Mucosa of rectum (tissue), 2 donors: ENCODE data around the gene CASTOR1.

Experiments
- H3K27ac ChIP-seq, 2 donors: one replicate each; pipeline ENCODE4 v1.7.0; 2013; ENCODE audit warnings: inconsistent platforms in 2 of 2, low read depth in 2 of 2, low read length in 2 of 2
- H3K27me3 ChIP-seq, 2 donors: one replicate each; pipeline ENCODE4 v1.7.0; 2013; ENCODE audit warnings: low read length in 2 of 2; ENCODE audit not compliant: control insufficient read depth in 2 of 2, insufficient read depth in 2 of 2
- H3K36me3 ChIP-seq, 2 donors: one replicate each; pipeline ENCODE4 v1.7.0; 2013; ENCODE audit warnings: low read length in 2 of 2; ENCODE audit not compliant: control insufficient read depth in 2 of 2, insufficient read depth in 2 of 2
- H3K4me1 ChIP-seq, 2 donors: one replicate each; pipeline ENCODE4 v1.7.0; 2013; ENCODE audit warnings: low read length in 2 of 2, mild to moderate bottlenecking in 1 of 2; ENCODE audit not compliant: control insufficient read depth in 2 of 2, insufficient read depth in 2 of 2
- H3K4me3 ChIP-seq, 2 donors: one replicate each; pipeline ENCODE4 v1.7.0; 2013; ENCODE audit warnings: low read length in 2 of 2
- H3K9ac ChIP-seq, 2 donors: one replicate each; pipeline ENCODE4 v1.7.0; 2013; ENCODE audit warnings: low read length in 2 of 2, low read depth in 1 of 2, mild to moderate bottlenecking in 1 of 2
- H3K9me3 ChIP-seq, 2 donors: one replicate each; pipeline ENCODE4 v1.7.0; 2013; ENCODE audit warnings: low read length in 2 of 2; ENCODE audit not compliant: control insufficient read depth in 2 of 2
- donor health status: healthy.
- donor health status: Normal muscosa, but diverticular disease.

Gene CASTOR1

GRCh38 chr22:30301995-30302809 lies 12.9 kb upstream of the CASTOR1 start:
- Histone ChIP-seq H3K27me3 (no peaks in the 10 kb centered on the region), H3K27ac (peak overlapping the region; percentile 80 to 92), H3K36me3 (peaks cover 22 to 50% of the 10 kb centered on the region in 2 donors), H3K4me3 (peak overlapping the region in 1 of 2 donors; percentile 9), H3K9me3 (no peaks in the 10 kb centered on the region), H3K9ac (peak overlapping the region; percentile 35 to 56), H3K4me1 (peaks cover 67 to 70% of the 10 kb centered on the region in 2 donors)

GRCh38 chr22:30299322-30299721 lies 10.0 kb upstream of the CASTOR1 start:
- Histone ChIP-seq H3K4me3 (no peak overlapping the region), H3K36me3 (peaks cover 38 to 76% of the 10 kb centered on the region in 2 donors), H3K9me3 (no peaks in the 10 kb centered on the region), H3K27me3 (no peaks in the 10 kb centered on the region), H3K9ac (no peak overlapping the region), H3K4me1 (peaks cover 38 to 41% of the 10 kb centered on the region in 2 donors), H3K27ac (no peak overlapping the region)

- Histone ChIP-seq H3K9ac (peak overlapping the region in 1 of 2 donors; percentile 24), H3K27me3 (no peaks in the 10 kb centered on the region), H3K36me3 (peaks cover 50 to 78% of the 10 kb centered on the region in 2 donors), H3K27ac (peak overlapping the region in 1 of 2 donors; percentile 31), H3K4me3 (no peak overlapping the region), H3K9me3 (no peaks in the 10 kb centered on the region), H3K4me1 (peaks cover 26 to 29% of the 10 kb centered on the region in 2 donors)
Observed at GRCh38 chr22:30297991-30298701, 8.8 kb upstream of the CASTOR1 start.

GRCh38 chr22:30297276-30297990 lies 8.1 kb upstream of the CASTOR1 start:
- H3K4me3 ChIP-seq = no peak overlapping the region
- H3K36me3 ChIP-seq = peaks cover 57 to 81% of the 10 kb centered on the region in 2 donors
- H3K27ac ChIP-seq = no peak overlapping the region
- H3K4me1 ChIP-seq = peaks cover 20 to 22% of the 10 kb centered on the region in 2 donors
- no peak overlapping the region for H3K9ac ChIP-seq
- H3K27me3 ChIP-seq = no peaks in the 10 kb centered on the region
- no peaks in the 10 kb centered on the region for H3K9me3 ChIP-seq

GRCh38 chr22:30296833-30297232 lies 7.5 kb upstream of the CASTOR1 start:
- H3K9ac ChIP-seq = no peak overlapping the region
- H3K4me3 ChIP-seq = no peak overlapping the region
- no peaks in the 10 kb centered on the region for H3K27me3 ChIP-seq
- H3K4me1 ChIP-seq = peaks cover 14 to 16% of the 10 kb centered on the region in 2 donors
- peaks cover 62 to 87% of the 10 kb centered on the region in 2 donors for H3K36me3 ChIP-seq
- no peak overlapping the region for H3K27ac ChIP-seq
- H3K9me3 ChIP-seq = no peaks in the 10 kb centered on the region

- H3K4me3 ChIP-seq = no peak overlapping the region
- no peaks in the 10 kb centered on the region for H3K27me3 ChIP-seq
- H3K9ac ChIP-seq = no peak overlapping the region
- H3K27ac ChIP-seq = no peak overlapping the region
- peaks cover 11 to 16% of the 10 kb centered on the region in 2 donors for H3K4me1 ChIP-seq
- peaks cover 66 to 84% of the 10 kb centered on the region in 2 donors for H3K36me3 ChIP-seq
- H3K9me3 ChIP-seq = no peaks in the 10 kb centered on the region
Observed at GRCh38 chr22:30296324-30296723, 7.0 kb upstream of the CASTOR1 start.

- H3K4me1 ChIP-seq = peaks cover 18 to 23% of the 10 kb centered on the region in 2 donors
- H3K4me3 ChIP-seq = no peak overlapping the region
- H3K9ac ChIP-seq = no peak overlapping the region
- no peak overlapping the region for H3K27ac ChIP-seq
- no peaks in the 10 kb centered on the region for H3K27me3 ChIP-seq
- H3K36me3 ChIP-seq = peaks cover 60 to 77% of the 10 kb centered on the region in 2 donors
- H3K9me3 ChIP-seq = no peaks in the 10 kb centered on the region
Observed at GRCh38 chr22:30295576-30295975, 6.3 kb upstream of the CASTOR1 start.

GRCh38 chr22:30294830-30295229 lies 5.5 kb upstream of the CASTOR1 start:
- H3K27ac ChIP-seq = no peak overlapping the region
- H3K4me1 ChIP-seq = peaks cover 26 to 30% of the 10 kb centered on the region in 2 donors
- H3K4me3 ChIP-seq = no peak overlapping the region
- no peaks in the 10 kb centered on the region for H3K9me3 ChIP-seq
- H3K27me3 ChIP-seq = no peaks in the 10 kb centered on the region
- no peak overlapping the region for H3K9ac ChIP-seq
- H3K36me3 ChIP-seq = peaks cover 57 to 74% of the 10 kb centered on the region in 2 donors

GRCh38 chr22:30294066-30294465 lies 4.8 kb upstream of the CASTOR1 start:
- peaks cover 27 to 28% of the 10 kb centered on the region in 2 donors for H3K4me1 ChIP-seq
- peaks cover 53 to 70% of the 10 kb centered on the region in 2 donors for H3K36me3 ChIP-seq
- H3K27me3 ChIP-seq = no peaks in the 10 kb centered on the region
- H3K4me3 ChIP-seq = no peak overlapping the region
- no peaks in the 10 kb centered on the region for H3K9me3 ChIP-seq
- no peak overlapping the region for H3K9ac ChIP-seq
- H3K27ac ChIP-seq = no peak overlapping the region
